ENCODE results near the gene NQO1.

DNA sequence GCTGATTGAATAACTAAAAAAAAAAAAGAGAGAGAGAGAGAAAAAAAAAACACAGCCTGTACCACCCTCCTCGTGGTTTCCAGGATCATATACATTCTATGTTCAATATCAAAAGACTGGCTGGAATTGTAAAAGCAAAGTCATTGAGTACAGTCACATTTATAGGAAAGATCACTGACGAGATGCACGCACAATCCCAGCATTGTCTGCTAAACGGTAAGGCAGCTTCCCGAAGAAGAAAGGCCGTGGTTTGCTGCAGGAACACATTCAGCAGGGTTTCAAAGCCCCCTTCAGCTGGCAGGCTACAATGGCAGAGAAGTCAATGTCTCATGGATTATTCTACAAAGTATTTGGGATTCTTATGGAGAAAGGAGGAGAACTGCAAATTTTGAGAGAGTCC lies 9.3 kb downstream of the NQO1 start:
- TF ChIP-seq, protein P1, sequence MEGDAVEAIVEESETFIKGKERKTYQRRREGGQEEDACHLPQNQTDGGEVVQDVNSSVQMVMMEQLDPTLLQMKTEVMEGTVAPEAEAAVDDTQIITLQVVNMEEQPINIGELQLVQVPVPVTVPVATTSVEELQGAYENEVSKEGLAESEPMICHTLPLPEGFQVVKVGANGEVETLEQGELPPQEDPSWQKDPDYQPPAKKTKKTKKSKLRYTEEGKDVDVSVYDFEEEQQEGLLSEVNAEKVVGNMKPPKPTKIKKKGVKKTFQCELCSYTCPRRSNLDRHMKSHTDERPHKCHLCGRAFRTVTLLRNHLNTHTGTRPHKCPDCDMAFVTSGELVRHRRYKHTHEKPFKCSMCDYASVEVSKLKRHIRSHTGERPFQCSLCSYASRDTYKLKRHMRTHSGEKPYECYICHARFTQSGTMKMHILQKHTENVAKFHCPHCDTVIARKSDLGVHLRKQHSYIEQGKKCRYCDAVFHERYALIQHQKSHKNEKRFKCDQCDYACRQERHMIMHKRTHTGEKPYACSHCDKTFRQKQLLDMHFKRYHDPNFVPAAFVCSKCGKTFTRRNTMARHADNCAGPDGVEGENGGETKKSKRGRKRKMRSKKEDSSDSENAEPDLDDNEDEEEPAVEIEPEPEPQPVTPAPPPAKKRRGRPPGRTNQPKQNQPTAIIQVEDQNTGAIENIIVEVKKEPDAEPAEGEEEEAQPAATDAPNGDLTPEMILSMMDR (conservative IDR thresholded peaks at IDR 0.05; ENCODE audit: low read depth, low read length), result no peak
- TF ChIP-seq EZH2 (IDR thresholded peaks at IDR 0.05; ENCODE audit: low read length, unreplicated experiment), result no peak
